ENCODE data around the gene MCAT.

DNA sequence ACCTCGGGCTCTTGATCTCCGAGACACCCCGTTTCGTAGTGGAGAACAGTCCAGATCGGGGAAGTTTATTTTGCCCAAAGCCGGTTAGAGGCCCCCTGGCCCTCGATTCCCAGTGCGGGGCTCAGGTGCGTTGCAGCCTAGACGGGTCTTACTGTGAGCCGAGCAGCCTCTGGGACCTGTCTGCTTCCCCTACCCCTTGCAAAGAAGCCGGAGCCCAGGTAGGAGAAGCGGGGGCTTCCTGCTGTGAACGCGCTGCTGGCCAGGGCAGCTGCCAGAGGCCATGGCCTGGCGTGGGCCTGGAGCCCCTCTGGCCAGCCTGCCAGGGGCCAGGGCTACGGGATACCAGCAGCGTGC lies 8.8 kb upstream of the MCAT start:
- TF ChIP-seq CTCF (IDR thresholded peaks at IDR 0.05) = no peak
- no peak for TF ChIP-seq EP300 (IDR thresholded peaks at IDR 0.05; ENCODE audit: borderline replicate concordance in 1 of 2, low read depth in 1 of 2, low read length in 1 of 2)
- no peak for TF ChIP-seq IRF3 (IDR thresholded peaks at IDR 0.05; ENCODE audit: low read depth, low read length)
- TF ChIP-seq GABPA (IDR thresholded peaks at IDR 0.05; ENCODE audit: low read depth) = no peak

Data from SK-N-SH (cell line).